ENCODE measurements around the gene FAM98B. TPM values are rescaled to one million over a fixed set of nuclear protein-coding genes. Genes with fewer than 3 reads are reported as not detected.

FAM98B gene
- total and polyA plus RNA-seq, 12 donors: 6.2 to 30.6 (median 23.2) TPM

DNA sequence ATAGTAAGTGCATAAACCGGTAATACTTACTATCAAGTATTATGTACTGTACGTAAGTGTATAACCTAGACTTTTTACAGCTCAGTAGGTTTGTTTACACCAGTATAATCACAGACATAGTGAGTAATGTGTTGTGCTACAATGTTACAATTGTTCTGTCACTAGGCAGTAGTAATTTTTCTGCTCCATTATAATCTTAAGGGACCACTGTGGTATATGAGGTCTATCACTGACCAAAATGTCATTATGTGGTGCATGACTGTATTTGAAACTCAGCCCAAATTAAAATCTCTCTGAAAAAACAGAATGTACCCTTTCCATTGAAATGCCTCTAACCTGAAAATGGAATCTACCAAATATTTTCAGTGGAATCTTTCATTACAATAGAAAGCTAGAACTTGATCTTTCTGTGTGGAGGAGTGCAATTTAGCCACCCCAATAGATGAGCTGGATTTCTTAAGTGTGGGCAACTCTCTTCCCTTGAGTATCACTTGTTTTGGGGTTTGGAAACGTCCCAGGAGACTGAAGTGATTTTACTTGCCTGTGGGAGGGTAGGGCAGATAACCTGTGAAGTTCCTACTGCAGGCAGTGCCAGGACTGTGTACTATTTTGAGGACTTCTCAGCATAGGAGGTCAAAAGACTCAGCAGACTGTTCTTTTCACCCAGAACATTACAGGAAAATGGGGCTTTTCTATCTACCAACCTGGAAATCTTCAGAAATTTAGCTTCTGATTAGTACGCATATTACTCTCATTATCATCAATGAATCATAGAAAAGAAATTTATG is 50.9 kb downstream of the FAM98B start:
- peaks cover 0 to 5% (median 0%) of the 10 kb centered on the region in 9 donors for H3K4me1 ChIP-seq
- DNase-seq (no peak), ATAC-seq (peak in 1 of 8 donors; percentile 44)
- intact Hi-C loops (cut with DNase I): no loop called here
- TF ChIP-seq, protein P1, sequence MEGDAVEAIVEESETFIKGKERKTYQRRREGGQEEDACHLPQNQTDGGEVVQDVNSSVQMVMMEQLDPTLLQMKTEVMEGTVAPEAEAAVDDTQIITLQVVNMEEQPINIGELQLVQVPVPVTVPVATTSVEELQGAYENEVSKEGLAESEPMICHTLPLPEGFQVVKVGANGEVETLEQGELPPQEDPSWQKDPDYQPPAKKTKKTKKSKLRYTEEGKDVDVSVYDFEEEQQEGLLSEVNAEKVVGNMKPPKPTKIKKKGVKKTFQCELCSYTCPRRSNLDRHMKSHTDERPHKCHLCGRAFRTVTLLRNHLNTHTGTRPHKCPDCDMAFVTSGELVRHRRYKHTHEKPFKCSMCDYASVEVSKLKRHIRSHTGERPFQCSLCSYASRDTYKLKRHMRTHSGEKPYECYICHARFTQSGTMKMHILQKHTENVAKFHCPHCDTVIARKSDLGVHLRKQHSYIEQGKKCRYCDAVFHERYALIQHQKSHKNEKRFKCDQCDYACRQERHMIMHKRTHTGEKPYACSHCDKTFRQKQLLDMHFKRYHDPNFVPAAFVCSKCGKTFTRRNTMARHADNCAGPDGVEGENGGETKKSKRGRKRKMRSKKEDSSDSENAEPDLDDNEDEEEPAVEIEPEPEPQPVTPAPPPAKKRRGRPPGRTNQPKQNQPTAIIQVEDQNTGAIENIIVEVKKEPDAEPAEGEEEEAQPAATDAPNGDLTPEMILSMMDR (IDR thresholded peaks at IDR 0.05): no peak
- H3K27me3 ChIP-seq: no peaks in the 10 kb centered on the region
- no peak overlapping the region for H3K27ac ChIP-seq
- H3K36me3 ChIP-seq: peaks cover 0 to 38% (median 0%) of the 10 kb centered on the region in 9 donors
- 74 to 77% methylated on average over 4 of the region's 4 CpGs for WGBS, 2 donors
- H3K4me3 ChIP-seq: no peak overlapping the region
- H3K9me3 ChIP-seq: no peaks in the 10 kb centered on the region

DNA sequence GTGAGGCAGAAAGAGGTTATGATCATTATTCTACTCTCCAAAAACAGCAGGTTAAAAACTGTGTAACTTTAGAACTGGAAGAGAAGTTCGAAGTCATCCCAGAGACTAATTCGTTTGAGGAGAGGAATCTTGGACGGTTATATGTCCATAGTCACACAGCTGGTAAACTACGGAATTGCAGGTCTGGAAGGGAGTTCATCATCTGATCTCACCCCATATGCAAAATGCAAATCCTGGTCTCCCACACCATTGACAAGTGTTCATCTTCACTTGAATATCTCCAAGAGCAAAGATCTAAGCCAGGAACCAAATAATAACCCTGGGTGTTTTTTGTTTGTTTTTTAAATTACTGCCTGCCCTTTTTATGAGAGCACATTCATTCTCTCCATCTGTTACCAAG is 53.1 kb downstream of the FAM98B start:
- TF ChIP-seq, protein P1 (IDR thresholded peaks at IDR 0.05): no peak
- Histone ChIP-seq H3K36me3 (peaks cover 0 to 43% (median 0%) of the 10 kb centered on the region in 9 donors), H3K4me1 (peaks cover 0 to 5% (median 0%) of the 10 kb centered on the region in 9 donors), H3K4me3 (no peak overlapping the region), H3K27me3 (no peaks in the 10 kb centered on the region), H3K27ac (no peak overlapping the region), H3K9me3 (no peaks in the 10 kb centered on the region)
- intact Hi-C loops (cut with DNase I): no loop called here
- no peak for DNase-seq
- ATAC-seq: no peak
- WGBS, 2 donors: 65 to 77% methylated on average over 4 of the region's 4 CpGs

DNA sequence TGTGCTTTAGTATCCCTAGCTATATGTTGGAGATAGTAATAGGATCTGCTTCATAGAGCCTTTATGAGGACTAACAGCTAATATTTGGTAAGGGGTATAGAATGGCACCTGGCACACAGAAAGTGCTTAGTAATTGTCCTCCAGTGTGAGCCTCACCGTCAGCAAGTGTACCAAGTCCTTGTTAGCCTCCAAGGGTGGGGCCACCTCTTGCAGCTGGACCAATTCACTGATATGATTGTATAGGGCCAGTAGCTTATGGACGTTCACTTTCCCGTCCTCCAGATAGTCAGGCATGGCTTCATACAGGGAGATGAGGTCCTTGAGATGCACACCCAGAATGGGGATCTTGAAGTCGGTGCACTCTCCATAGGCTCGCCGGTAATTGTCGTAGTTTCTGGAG is 53.6 kb downstream of the FAM98B start:
- intact Hi-C loops (cut with DNase I): no loop called here
- Histone ChIP-seq H3K27ac (no peak overlapping the region), H3K4me3 (no peak overlapping the region), H3K9me3 (no peaks in the 10 kb centered on the region), H3K4me1 (peaks cover 0 to 5% (median 0%) of the 10 kb centered on the region in 9 donors), H3K27me3 (no peaks in the 10 kb centered on the region), H3K36me3 (peaks cover 0 to 43% (median 0%) of the 10 kb centered on the region in 9 donors)
- WGBS, 2 donors: 86 to 90% methylated on average over 7 of the region's 7 CpGs
- DNase-seq (no peak), ATAC-seq (no peak)
- TF ChIP-seq, protein P1 (IDR thresholded peaks at IDR 0.05): no peak

DNA sequence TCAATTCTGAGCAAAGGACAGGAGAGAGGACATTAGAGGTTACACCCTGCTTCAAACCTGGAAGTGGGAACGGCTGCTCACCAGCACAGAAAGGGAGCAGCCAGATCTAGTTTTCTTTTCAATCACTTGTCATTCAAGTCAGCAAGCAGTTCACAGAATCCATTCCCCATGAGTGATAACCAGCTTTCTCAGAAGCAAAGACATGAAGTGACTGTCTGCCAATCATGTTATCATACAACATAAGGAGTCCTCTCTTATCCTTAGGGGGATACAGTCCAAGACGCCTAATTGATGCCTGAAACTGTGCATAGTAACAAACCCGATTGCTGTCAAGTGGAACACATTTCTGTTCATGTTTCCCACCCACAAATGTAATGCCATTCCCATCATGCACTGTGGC is 54.7 kb downstream of the FAM98B start:
- no peak for ATAC-seq
- Histone ChIP-seq H3K4me3 (no peak overlapping the region), H3K36me3 (peaks cover 0 to 39% (median 0%) of the 10 kb centered on the region in 9 donors), H3K27ac (no peak overlapping the region), H3K9me3 (no peaks in the 10 kb centered on the region), H3K27me3 (peaks cover 0 to 9% (median 0%) of the 10 kb centered on the region in 7 donors), H3K4me1 (peaks cover 0 to 5% (median 0%) of the 10 kb centered on the region in 9 donors)
- intact Hi-C loops (cut with DNase I): no loop called here
- 46 to 60% methylated on average over 3 of the region's 3 CpGs for WGBS, 2 donors
- TF ChIP-seq, protein P1 (IDR thresholded peaks at IDR 0.05): no peak
- no peak for DNase-seq
